GM12801 (cell line): Measurements from ENCODE around the gene CDH7.

Experiments
- TF ChIP-seq, protein P1 (sequence below): IDR thresholded peaks from one replicate; pipeline ENCODE4 v1.5.1; 2011; ENCODE audit warnings: control low read depth; ENCODE audit not compliant: insufficient read length; ENCODE audit errors: extremely low read depth

Gene CDH7

DNA sequence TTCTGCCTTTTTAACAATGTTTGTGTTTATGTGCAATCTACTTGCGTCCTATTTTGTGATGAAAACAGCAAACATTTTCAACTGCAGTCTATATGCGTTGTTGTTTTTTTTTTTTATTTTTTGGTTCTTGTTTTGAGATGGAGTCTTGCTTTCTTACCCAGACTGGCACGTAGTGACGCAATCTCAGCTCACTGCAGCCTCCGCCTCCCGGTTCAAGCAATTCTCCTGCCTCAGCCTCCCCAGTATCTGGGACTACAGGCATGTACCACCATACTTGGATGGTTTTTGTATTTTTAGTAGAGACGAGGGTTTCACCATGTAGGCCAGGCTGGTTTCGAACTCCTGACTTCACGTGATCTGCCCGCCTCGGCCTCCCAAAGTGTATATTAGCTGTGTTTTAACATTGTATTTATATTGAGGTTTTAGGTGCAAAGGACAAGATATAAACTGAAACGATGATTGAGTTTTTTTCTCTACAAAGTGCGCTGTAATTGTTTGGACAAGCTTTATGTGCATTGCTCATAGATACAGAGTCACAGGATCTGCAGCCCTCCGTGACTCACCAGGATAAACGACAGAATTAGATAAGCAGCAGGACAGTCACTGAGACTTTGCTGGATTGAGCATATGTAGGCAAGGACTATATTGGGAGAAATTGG, 17.4 kb downstream of the CDH7 start:
- TF ChIP-seq, protein P1, sequence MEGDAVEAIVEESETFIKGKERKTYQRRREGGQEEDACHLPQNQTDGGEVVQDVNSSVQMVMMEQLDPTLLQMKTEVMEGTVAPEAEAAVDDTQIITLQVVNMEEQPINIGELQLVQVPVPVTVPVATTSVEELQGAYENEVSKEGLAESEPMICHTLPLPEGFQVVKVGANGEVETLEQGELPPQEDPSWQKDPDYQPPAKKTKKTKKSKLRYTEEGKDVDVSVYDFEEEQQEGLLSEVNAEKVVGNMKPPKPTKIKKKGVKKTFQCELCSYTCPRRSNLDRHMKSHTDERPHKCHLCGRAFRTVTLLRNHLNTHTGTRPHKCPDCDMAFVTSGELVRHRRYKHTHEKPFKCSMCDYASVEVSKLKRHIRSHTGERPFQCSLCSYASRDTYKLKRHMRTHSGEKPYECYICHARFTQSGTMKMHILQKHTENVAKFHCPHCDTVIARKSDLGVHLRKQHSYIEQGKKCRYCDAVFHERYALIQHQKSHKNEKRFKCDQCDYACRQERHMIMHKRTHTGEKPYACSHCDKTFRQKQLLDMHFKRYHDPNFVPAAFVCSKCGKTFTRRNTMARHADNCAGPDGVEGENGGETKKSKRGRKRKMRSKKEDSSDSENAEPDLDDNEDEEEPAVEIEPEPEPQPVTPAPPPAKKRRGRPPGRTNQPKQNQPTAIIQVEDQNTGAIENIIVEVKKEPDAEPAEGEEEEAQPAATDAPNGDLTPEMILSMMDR = no peak

- TF ChIP-seq, protein P1 = no peak
These were observed 18.8 kb downstream of the CDH7 start for GRCh38 chr18:65769652-65770051.

DNA sequence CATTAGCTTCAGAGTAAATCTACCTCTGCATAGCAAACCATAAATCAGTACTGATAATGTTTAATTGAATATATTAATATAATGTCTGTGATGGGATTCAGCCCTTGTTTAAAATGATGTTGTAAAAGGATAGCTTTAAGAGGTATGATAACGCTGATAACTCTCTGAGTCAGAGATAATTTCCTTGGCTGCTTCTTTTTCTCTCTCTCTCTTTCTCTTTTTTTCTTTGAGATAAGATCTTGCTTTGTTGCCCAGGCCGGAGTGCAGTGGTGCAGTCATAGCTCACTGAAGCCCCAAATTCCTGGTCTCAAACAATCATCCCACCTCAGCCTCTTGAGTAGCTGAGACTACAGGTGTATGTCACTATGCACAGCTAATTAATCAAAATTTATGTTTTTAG, 35.7 kb downstream of the CDH7 start:
- TF ChIP-seq, protein P1 = no peak

DNA sequence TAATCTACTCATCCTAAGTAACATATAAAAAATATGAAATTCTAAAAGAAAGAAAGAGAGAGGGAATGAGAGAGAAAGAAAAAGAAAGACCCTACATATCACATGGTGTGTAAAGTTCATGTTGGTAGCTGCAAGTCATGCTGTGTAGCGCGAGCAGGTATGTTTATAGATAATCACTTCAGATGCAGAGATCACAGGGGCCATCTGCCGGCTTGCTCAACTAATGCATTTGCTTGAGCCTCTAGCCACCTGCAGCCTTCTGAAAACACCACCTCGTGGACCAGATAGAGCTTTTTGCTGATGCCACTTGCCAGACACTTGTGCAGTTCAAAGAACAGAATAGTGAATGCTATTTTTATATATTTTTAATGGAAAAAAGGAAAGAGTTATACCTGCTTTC, 37.6 kb downstream of the CDH7 start:
- TF ChIP-seq, protein P1 = no peak

DNA sequence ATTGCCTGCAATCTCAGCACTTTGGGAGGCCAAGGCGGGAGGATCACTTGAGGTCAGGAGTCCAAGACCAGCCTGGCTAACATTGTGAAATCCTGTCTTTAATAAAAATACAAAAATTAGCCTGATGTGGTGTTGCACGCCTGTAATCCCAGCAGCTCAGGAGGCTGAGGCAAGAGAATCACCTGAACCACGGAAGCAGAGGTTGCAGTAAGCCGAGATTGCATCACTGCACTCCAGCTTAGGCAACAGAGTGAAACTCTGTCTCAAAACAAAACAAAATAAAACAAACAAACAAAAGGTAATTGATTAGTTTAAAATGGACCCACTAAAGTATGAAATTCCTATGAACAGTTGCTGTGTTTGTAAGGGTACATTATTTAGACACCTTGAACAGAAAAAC, 39.8 kb downstream of the CDH7 start:
- TF ChIP-seq, protein P1 = no peak

DNA sequence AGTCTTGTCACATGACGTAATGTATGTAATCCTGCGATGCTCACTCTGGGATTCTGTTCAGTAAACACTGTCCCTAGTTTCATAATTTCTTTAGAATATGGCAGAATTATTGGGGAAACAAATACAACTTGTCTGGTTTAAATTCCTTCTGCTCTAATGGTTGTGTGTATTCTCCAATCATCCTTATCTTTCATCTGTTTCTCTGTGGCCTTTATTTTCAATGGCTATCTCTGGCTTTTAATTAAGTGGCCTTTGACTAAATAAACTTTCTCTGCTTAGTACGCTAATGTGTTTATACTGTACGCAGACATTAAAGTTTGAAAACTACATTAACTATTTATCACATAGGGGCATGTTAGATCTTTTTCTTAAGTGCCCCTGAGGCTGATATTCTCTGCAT, 40.9 kb downstream of the CDH7 start:
- TF ChIP-seq, protein P1 = no peak

GRCh38 chr18:65792456-65793074, 41.8 kb downstream of the CDH7 start:
- TF ChIP-seq, protein P1 = no peak
